HepG2 (cell line): Measurements from ENCODE around the gene SCN8A. TPM values are rescaled to one million over a fixed set of nuclear protein-coding genes. Genes with fewer than 3 reads are reported as not detected.
A peak's percentile ranks its signal among the peaks of the same experiment; 100 is the strongest.

Source experiments
- ARHGAP35 ChIP-seq: sonication (generic); formaldehyde crosslinking; IDR thresholded peaks from 2 replicates; pipeline ENCODE4 v1.9.0; 2022; ENCODE audit warnings: mild to moderate bottlenecking, inconsistent platforms, moderate library complexity, missing genetic modification reagents, borderline replicate concordance
- ATF7-NPFF ChIP-seq: sonication (generic); formaldehyde crosslinking; IDR thresholded peaks from 2 replicates; pipeline ENCODE4 v1.8.1; 2023; ENCODE audit warnings: mild to moderate bottlenecking, low read depth, missing genetic modification reagents, moderate library complexity
- HCFC1 ChIP-seq: fragments of 150-350 bp; IDR thresholded peaks from 2 replicates; pipeline ENCODE4 v1.6.1; 2014; ENCODE audit warnings: low read depth, low read length
- HNRNPK ChIP-seq: fragments of 200-400 bp; formaldehyde crosslinking; IDR thresholded peaks from 2 replicates; pipeline ENCODE4 v1.6.1; 2018; ENCODE audit warnings: low read length, low read depth, moderate library complexity, mild to moderate bottlenecking; ENCODE audit not compliant: poor library complexity, severe bottlenecking
- KDM2A ChIP-seq: sonication (generic); formaldehyde crosslinking; IDR thresholded peaks from 2 replicates; pipeline ENCODE4 v1.4.0; 2020; ENCODE audit warnings: low read depth, missing genetic modification reagents, borderline replicate concordance
- NFE2L2 ChIP-seq: fragments of 150-350 bp; IDR thresholded peaks from 2 replicates; pipeline ENCODE4 v1.6.1; 2014; ENCODE audit warnings: low read length
- PHF5A ChIP-seq: IDR thresholded peaks from one replicate; pipeline ENCODE4 v1.6.1; 2018; ENCODE audit warnings: low read depth, missing genetic modification reagents; ENCODE audit not compliant: unreplicated experiment
- TAF1 ChIP-seq: sonication (generic); formaldehyde crosslinking; IDR thresholded peaks from 2 replicates; pipeline ENCODE4 v1.4.0; 2020; ENCODE audit warnings: missing genetic modification reagents
- TBP ChIP-seq: sonication (generic); formaldehyde crosslinking; IDR thresholded peaks from 2 replicates; pipeline ENCODE4 v1.5.0; 2020; ENCODE audit warnings: missing genetic modification reagents
- ZNF3 ChIP-seq: IDR thresholded peaks from 2 replicates; pipeline ENCODE4 v1.7.0; 2017; ENCODE audit warnings: inconsistent platforms
- ZNF317 ChIP-seq: sonication (generic); formaldehyde crosslinking; IDR thresholded peaks from 2 replicates; pipeline ENCODE4 v1.5.0; 2020; ENCODE audit warnings: mild to moderate bottlenecking, missing genetic modification reagents
- ZNF83 ChIP-seq: sonication (generic); formaldehyde crosslinking; IDR thresholded peaks from 2 replicates; pipeline ENCODE4 v1.4.0; 2020; ENCODE audit warnings: missing genetic modification reagents, mild to moderate bottlenecking, borderline replicate concordance
- polyA plus RNA-seq, 8 experiments: library from polyadenylated mRNA; depleted of rRNA in 3 of 8; stranded (reverse) in 7 of 8; unstranded in 1 of 8; fragments of >200 nt; fragmentation: Illumina TruSeq in 4 of 8; extraction: Trizol in 4 of 8; gene quantifications; 2 replicates each; pipeline versions ENCODE4 v1.2.1 to v1.2.3, GENCODE V29; 2011 to 2016; ENCODE audit warnings: low read depth in 4 of 8, missing spikeins in 1 of 8, mixed read lengths in 1 of 8; ENCODE audit not compliant: insufficient read depth in 1 of 8
- total RNA-seq, 5 experiments: library from RNA; depleted of rRNA; stranded (reverse); fragments of >200 nt; fragmentation: Illumina TruSeq; extraction: Trizol; gene quantifications; 2 replicates each; pipeline ENCODE4 v1.2.3, GENCODE V29; 2016; ENCODE audit warnings: low read depth in 1 of 5
- TF ChIP-seq, protein P1 (sequence below): IDR thresholded peaks from 2 replicates; pipeline ENCODE4 v1.4.0; 2020; ENCODE audit warnings: mild to moderate bottlenecking, missing genetic modification reagents
- TF ChIP-seq, protein P2 (sequence below): sonication (generic); formaldehyde crosslinking; IDR thresholded peaks from 2 replicates; pipeline ENCODE4 v1.8.1; 2023; ENCODE audit warnings: mild to moderate bottlenecking, missing genetic modification reagents
- TF ChIP-seq, protein P3 (sequence below): sonication (generic); formaldehyde crosslinking; conservative IDR thresholded peaks from 2 replicates; pipeline ENCODE4 v1.4.0; 2020; ENCODE audit warnings: missing genetic modification reagents
- TF ChIP-seq, protein P4 (sequence below): sonication (generic); formaldehyde crosslinking; IDR thresholded peaks from 2 replicates; pipeline ENCODE4 v1.4.0; 2020; ENCODE audit warnings: mild to moderate bottlenecking, missing genetic modification reagents
- TF ChIP-seq, protein P5 (sequence below): sonication (generic); formaldehyde crosslinking; IDR thresholded peaks from 2 replicates; pipeline ENCODE4 v1.5.1; 2020; ENCODE audit warnings: missing genetic modification reagents, mild to moderate bottlenecking, borderline replicate concordance
- TF ChIP-seq, protein P6 (sequence below): sonication (generic); formaldehyde crosslinking; IDR thresholded peaks from 2 replicates; pipeline ENCODE4 v1.8.0; 2022; ENCODE audit warnings: mild to moderate bottlenecking, missing genetic modification reagents, borderline replicate concordance

The SCN8A gene
- total and polyA plus RNA-seq, 2 of the 13 experiments (the other 11 are each of a cell fraction or from before 2014, with no cell fraction given): 0.57 to 1.4 TPM

DNA sequence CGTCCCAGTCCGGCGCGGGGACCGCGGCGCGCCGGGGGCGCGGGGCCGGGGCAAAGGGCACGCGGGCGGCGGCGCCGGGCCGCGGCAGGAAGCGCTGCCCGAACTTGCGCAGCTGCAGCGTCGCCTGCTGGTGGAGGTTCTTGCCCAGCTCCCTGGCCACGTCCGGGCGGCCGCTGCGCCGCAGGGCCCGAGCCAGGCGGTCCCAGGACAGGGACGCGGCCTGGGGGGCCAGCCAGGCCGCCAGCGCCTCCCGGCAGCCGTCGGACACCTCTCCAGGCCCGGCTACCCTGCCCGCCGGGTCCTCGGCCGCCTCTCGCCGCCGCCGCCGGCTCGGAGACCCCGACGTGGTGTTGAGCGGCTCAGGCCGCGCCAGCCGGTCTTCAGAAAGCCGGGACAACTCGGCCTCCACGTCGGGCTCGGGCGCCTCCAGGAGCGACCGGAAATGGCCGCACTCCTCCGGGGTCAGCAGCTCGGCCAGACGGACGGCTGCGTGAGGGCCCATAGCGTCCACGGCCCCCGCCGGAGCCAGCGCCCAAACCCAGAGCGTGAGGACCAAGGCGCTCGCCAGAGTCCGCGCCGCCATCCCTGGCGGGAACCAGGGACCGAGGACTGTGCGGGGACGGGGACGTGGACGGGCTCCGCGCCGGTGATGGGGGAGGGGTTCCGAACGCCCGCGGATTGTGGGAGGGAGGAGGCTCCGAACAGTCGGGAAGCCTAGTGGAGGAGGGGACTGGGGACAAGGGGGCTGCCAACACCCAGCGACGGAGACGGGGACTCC is 223.5 kb downstream of the SCN8A start (continued):
- TF ChIP-seq, protein P1, sequence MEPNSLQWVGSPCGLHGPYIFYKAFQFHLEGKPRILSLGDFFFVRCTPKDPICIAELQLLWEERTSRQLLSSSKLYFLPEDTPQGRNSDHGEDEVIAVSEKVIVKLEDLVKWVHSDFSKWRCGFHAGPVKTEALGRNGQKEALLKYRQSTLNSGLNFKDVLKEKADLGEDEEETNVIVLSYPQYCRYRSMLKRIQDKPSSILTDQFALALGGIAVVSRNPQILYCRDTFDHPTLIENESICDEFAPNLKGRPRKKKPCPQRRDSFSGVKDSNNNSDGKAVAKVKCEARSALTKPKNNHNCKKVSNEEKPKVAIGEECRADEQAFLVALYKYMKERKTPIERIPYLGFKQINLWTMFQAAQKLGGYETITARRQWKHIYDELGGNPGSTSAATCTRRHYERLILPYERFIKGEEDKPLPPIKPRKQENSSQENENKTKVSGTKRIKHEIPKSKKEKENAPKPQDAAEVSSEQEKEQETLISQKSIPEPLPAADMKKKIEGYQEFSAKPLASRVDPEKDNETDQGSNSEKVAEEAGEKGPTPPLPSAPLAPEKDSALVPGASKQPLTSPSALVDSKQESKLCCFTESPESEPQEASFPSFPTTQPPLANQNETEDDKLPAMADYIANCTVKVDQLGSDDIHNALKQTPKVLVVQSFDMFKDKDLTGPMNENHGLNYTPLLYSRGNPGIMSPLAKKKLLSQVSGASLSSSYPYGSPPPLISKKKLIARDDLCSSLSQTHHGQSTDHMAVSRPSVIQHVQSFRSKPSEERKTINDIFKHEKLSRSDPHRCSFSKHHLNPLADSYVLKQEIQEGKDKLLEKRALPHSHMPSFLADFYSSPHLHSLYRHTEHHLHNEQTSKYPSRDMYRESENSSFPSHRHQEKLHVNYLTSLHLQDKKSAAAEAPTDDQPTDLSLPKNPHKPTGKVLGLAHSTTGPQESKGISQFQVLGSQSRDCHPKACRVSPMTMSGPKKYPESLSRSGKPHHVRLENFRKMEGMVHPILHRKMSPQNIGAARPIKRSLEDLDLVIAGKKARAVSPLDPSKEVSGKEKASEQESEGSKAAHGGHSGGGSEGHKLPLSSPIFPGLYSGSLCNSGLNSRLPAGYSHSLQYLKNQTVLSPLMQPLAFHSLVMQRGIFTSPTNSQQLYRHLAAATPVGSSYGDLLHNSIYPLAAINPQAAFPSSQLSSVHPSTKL (CRISPR knock-in tag): no peak
- TF ChIP-seq, protein P2, sequence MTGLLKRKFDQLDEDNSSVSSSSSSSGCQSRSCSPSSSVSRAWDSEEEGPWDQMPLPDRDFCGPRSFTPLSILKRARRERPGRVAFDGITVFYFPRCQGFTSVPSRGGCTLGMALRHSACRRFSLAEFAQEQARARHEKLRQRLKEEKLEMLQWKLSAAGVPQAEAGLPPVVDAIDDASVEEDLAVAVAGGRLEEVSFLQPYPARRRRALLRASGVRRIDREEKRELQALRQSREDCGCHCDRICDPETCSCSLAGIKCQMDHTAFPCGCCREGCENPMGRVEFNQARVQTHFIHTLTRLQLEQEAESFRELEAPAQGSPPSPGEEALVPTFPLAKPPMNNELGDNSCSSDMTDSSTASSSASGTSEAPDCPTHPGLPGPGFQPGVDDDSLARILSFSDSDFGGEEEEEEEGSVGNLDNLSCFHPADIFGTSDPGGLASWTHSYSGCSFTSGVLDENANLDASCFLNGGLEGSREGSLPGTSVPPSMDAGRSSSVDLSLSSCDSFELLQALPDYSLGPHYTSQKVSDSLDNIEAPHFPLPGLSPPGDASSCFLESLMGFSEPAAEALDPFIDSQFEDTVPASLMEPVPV: no peak
- TF ChIP-seq ZNF317: no peak
- no peak; the same call in 1 of the 2 replicates for TF ChIP-seq TAF1 (CRISPR knock-in tag)
- TF ChIP-seq HNRNPK: peak; percentile 66
- TF ChIP-seq, protein P3, sequence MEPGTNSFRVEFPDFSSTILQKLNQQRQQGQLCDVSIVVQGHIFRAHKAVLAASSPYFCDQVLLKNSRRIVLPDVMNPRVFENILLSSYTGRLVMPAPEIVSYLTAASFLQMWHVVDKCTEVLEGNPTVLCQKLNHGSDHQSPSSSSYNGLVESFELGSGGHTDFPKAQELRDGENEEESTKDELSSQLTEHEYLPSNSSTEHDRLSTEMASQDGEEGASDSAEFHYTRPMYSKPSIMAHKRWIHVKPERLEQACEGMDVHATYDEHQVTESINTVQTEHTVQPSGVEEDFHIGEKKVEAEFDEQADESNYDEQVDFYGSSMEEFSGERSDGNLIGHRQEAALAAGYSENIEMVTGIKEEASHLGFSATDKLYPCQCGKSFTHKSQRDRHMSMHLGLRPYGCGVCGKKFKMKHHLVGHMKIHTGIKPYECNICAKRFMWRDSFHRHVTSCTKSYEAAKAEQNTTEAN (CRISPR knock-in tag): no peak
- TF ChIP-seq ATF7-NPFF (CRISPR knock-in tag): no peak; the same call in 1 of the 2 replicates
- TF ChIP-seq TBP (CRISPR knock-in tag): no peak
- no peak for TF ChIP-seq PHF5A (CRISPR knock-in tag)
- TF ChIP-seq, protein P4, sequence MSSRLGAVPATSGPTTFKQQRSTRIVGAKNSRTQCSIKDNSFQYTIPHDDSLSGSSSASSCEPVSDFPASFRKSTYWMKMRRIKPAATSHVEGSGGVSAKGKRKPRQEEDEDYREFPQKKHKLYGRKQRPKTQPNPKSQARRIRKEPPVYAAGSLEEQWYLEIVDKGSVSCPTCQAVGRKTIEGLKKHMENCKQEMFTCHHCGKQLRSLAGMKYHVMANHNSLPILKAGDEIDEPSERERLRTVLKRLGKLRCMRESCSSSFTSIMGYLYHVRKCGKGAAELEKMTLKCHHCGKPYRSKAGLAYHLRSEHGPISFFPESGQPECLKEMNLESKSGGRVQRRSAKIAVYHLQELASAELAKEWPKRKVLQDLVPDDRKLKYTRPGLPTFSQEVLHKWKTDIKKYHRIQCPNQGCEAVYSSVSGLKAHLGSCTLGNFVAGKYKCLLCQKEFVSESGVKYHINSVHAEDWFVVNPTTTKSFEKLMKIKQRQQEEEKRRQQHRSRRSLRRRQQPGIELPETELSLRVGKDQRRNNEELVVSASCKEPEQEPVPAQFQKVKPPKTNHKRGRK (CRISPR knock-in tag): no peak
- TF ChIP-seq ZNF83 (CRISPR knock-in tag): no peak
- no peak for TF ChIP-seq ARHGAP35 (CRISPR knock-in tag)
- TF ChIP-seq NFE2L2: no peak
- TF ChIP-seq, protein P5, sequence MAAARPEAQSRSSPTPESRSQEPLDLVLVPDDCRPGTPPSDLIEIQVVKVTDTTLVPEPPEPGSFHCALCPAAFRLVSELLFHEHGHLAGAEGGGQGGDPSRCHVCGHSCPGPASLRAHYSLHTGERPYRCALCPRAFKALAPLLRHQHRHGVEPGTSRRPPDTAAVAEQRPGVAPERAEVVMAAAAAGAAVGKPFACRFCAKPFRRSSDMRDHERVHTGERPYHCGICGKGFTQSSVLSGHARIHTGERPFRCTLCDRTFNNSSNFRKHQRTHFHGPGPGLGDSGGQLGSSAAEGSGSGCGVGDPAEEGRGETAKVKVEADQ: no peak
- TF ChIP-seq, protein P6, sequence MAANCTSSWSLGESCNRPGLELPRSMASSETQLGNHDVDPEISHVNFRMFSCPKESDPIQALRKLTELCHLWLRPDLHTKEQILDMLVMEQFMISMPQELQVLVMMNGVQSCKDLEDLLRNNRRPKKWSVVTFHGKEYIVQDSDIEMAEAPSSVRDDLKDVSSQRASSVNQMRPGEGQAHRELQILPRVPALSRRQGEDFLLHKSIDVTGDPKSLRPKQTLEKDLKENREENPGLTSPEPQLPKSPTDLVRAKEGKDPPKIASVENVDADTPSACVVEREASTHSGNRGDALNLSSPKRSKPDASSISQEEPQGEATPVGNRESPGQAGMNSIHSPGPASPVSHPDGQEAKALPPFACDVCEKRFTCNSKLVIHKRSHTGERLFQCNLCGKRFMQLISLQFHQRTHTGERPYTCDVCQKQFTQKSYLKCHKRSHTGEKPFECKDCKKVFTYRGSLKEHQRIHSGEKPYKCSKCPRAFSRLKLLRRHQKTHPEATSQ (CRISPR knock-in tag): no peak
- no peak for TF ChIP-seq HCFC1
- TF ChIP-seq ZNF3 (CRISPR knock-in tag): no peak; the same call in 1 of the 2 replicates
- TF ChIP-seq KDM2A (CRISPR knock-in tag): peak; percentile 59
